ENCODE data around the gene VAMP5. TPM values are rescaled to one million over a fixed set of nuclear protein-coding genes. Genes with fewer than 3 reads are reported as not detected.

The VAMP5 gene, protein sequence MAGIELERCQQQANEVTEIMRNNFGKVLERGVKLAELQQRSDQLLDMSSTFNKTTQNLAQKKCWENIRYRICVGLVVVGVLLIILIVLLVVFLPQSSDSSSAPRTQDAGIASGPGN
- 9.8 TPM for polyA plus RNA-seq (2012; ENCODE audit: insufficient read depth, insufficient read length, low read depth)

DNA sequence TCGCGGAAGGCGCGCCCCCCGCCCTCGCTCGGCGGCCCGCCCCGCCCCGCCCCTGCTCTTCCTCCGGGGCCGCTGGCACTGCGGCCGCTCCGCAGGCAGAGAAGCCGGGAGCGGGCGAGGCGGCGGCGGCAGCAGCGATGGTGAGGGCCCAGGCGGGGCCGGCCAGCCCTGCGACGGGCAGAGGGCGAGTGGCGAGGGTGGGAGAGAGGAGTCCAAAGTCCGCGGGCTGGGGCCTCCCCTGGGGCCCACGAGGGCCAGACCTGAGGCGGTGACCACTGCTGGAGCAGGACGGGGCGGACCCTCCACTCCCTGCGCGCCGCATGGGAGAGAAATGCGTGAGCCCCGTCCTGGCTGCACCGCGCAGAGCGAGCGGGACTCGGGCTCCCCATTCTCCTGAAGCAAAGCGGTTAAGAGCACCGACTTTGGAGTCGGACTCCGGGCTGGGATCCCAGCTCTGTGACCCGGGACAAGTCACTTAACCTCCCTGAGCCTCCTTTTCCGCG, at the start of gene VAMP5:
VAMP5 (plus strand) TSS at position 78 of the 503 bp plus-strand sequence; CDS start at position 138, 60 bp downstream.
- no peaks in the 10 kb centered on the region for H3K9me3 ChIP-seq
- TF ChIP-seq, protein P1, sequence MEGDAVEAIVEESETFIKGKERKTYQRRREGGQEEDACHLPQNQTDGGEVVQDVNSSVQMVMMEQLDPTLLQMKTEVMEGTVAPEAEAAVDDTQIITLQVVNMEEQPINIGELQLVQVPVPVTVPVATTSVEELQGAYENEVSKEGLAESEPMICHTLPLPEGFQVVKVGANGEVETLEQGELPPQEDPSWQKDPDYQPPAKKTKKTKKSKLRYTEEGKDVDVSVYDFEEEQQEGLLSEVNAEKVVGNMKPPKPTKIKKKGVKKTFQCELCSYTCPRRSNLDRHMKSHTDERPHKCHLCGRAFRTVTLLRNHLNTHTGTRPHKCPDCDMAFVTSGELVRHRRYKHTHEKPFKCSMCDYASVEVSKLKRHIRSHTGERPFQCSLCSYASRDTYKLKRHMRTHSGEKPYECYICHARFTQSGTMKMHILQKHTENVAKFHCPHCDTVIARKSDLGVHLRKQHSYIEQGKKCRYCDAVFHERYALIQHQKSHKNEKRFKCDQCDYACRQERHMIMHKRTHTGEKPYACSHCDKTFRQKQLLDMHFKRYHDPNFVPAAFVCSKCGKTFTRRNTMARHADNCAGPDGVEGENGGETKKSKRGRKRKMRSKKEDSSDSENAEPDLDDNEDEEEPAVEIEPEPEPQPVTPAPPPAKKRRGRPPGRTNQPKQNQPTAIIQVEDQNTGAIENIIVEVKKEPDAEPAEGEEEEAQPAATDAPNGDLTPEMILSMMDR (IDR thresholded peaks at IDR 0.05; ENCODE audit: low read depth, low read length), result no peak
- H3K36me3 ChIP-seq, result no peaks in the 10 kb centered on the region
- no peaks in the 10 kb centered on the region for H3K4me1 ChIP-seq
- peak within 1 kb of the TSS; percentile 37 for H3K4me3 ChIP-seq (ENCODE audit: low read depth, low read length)
- no peaks in the 10 kb centered on the region for H3K27me3 ChIP-seq
- peak; percentile 16 for DNase-seq

DNA sequence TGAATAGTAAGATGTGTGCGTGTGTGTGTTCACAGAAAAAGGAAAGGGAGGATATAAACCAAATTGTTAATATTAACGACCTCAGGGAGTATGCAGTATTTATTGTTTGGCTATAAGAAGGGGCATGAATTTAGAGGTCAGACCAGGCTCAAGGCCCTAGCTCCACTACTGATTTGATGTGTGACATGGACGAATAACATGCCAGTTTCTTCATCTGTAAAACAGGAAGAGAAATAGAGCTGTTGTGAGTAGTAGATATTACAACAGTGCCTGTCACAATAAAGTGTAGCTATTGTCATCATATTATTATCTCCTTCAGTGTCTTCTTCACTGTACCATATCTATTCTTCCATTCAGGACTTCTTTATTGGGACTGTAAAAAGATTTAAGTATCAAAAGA, 49.4 kb upstream of the VAMP5 start:
- no peaks in the 10 kb centered on the region for H3K9me3 ChIP-seq
- DNase-seq, result no peak
- TF ChIP-seq, protein P1 (IDR thresholded peaks at IDR 0.05; ENCODE audit: low read depth, low read length), result no peak
- peaks cover 9% of the 10 kb centered on the region for H3K36me3 ChIP-seq
- no peaks in the 10 kb centered on the region for H3K27me3 ChIP-seq
- peaks cover 3% of the 10 kb centered on the region; the same call in 1 of the 2 replicates for H3K4me1 ChIP-seq
- no peak overlapping the region for H3K4me3 ChIP-seq (ENCODE audit: low read depth, low read length)

DNA sequence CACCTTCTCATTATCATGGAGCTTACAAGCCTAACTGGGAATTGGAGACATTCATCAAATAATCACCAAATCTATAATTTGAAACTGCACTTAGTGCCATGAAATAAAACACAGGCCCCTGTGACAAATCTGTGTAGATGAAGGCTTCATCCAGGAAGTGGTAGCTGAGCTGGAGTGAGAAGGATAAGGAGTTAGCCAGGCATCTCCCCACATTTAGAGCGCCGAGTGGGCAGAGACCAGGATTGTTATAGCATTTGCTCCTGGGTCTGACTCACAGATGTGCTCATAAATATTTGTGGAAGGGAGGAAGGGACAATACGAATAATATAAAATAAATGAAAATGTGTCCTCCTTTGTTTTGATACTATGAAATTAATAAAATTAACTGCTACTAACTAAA, 47.8 kb upstream of the VAMP5 start:
- H3K9me3 ChIP-seq, result no peaks in the 10 kb centered on the region
- peaks cover 25% of the 10 kb centered on the region for H3K36me3 ChIP-seq
- H3K4me1 ChIP-seq, result peaks cover 3% of the 10 kb centered on the region; the same call in 1 of the 2 replicates
- H3K4me3 ChIP-seq (ENCODE audit: low read depth, low read length), result peak overlapping the region; percentile 91
- DNase-seq, result peak; percentile 39
- TF ChIP-seq, protein P1 (IDR thresholded peaks at IDR 0.05; ENCODE audit: low read depth, low read length), result no peak
- no peaks in the 10 kb centered on the region for H3K27me3 ChIP-seq

DNA sequence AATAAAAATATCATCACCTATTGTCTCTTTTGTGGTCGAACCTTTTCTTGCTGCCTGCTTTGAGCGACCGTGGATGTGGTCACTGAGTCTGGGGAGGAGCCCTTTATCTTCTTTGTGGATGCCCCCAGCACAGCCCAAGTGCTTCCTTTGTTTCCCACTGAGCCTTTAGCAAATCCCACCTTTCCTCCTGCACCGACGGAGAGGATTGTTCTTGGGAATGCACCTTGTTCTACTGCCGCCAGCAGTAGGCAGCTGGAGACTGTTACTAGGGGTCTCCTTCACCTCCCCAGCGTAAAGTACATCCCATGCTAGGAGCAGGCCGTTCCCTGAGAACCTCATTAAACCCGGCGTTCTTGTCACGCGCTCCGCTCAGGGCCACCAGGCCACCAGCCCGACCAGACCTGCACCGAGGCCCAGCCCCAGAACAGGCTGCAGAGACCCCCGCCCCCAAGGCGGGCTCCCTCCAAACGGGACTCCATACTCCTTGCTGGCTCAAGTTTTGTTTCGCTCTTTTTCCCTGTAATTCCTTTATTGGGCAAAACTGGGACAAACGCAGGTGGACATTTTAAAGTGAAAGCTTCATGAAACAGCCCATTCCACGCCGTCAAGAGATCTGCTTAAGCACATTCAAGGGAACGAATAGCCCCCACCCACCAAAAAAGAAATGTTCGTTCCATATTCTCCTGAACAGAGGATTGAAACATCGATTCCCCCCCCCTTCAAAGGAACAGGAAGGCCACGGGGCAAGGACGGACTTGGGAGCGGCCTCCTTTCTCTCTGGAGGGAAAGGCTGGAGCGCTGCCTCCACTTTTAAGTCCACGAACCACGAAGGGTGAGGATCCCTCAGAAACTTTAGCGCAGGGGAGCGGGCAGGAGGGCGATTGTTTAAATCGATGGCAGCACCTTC, 46.4 kb upstream of the VAMP5 start:
- TF ChIP-seq, protein P1 (IDR thresholded peaks at IDR 0.05; ENCODE audit: low read depth, low read length), result no peak

DNA sequence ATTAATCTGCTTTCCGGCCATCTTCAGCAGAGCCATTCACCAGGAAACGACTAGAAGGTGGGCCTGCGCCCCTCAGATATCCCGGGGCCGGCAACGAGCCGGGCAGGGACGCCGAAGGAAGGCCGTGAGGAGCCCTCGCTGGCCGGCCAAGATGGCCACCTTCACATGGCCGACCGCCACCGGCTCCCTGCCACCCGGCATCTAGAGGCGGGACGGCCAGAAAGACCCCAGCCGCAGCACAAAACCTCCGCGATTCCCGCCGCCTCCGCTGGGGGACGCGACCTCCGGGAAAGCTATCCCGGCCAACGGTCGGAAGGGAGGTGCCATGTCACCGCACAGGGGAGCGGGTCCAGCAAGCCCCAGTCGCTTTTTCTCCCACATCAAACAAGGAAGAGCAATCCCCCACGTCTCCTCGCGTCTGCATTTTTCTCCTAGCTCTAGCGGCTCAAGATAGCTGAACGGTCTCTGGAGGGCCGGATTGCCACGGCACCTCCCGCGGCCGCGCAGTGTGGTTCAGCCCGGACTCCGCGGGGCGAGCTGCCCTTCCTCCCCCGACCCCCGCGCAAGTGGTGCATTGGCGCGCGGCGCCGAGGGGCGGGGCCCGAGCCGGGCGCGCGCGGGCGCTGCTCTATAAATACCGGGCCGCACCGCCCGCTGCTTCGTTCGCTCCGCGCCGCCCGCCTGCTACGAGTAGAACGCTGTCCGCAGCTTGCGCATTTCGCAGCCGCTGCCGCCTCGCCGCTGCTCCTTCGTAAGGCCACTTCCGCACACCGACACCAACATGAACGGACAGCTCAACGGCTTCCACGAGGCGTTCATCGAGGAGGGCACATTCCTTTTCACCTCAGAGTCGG, 45.5 kb upstream of the VAMP5 start, which contains the start of gene MAT2A:
MAT2A (plus strand) TSS at position 662 of the 854 bp plus-strand sequence; CDS start at position 782, 120 bp downstream.
- Histone ChIP-seq H3K36me3 (peaks cover 47% of the 10 kb centered on the region), H3K27me3 (no peaks in the 10 kb centered on the region), H3K4me1 (peaks cover 3% of the 10 kb centered on the region; the same call in 1 of the 2 replicates), H3K4me3 (ENCODE audit: low read depth, low read length) (peak within 1 kb of the TSS; percentile 91), H3K9me3 (no peaks in the 10 kb centered on the region)
- TF ChIP-seq, protein P1 (IDR thresholded peaks at IDR 0.05; ENCODE audit: low read depth, low read length), result peak; percentile 58
- DNase-seq, result peak; percentile 92

More for the DNA sequence above, 46.4 kb upstream of the VAMP5 start:
- Histone ChIP-seq H3K9me3 (no peaks in the 10 kb centered on the region), H3K4me1 (peaks cover 3% of the 10 kb centered on the region; the same call in 1 of the 2 replicates), H3K4me3 (ENCODE audit: low read depth, low read length) (peak overlapping the region; percentile 91), H3K27me3 (no peaks in the 10 kb centered on the region), H3K36me3 (peaks cover 38% of the 10 kb centered on the region)
- peak; percentile 70 for DNase-seq

All from BE2C (cell line).